H1 (cell line): ENCODE measurements around the gene NKX2-1. TPM values are rescaled to one million over a fixed set of nuclear protein-coding genes. Genes with fewer than 3 reads are reported as not detected.

ENCODE experiments used
- CTCF ChIA-PET: fragments of 300-600 bp; sonication (Branson Sonifier 250); formaldehyde crosslinking; loops from one replicate; lab custom pipeline; 2021; ENCODE audit not compliant: partially characterized antibody; lab: Charles Lee
- POLR2A ChIA-PET: fragments of 300-600 bp; sonication (Branson Sonifier 250); formaldehyde crosslinking; loops from one replicate; lab custom pipeline; 2021; ENCODE audit warnings: inconsistent platforms; ENCODE audit not compliant: partially characterized antibody; lab: Charles Lee
- DNase-seq, 2 experiments: peaks; one replicate each; pipeline versions ENCODE4 v3.0.0 to v3.0.0-alpha.2; 2010 to 2022; ENCODE audit warnings: low spot score in 2 of 2, low read depth in 1 of 2, mixed read lengths in 1 of 2
- FAIRE-seq: peaks from 2 replicates; lab custom pipeline; 2011; peaks lifted over from hg19 to GRCh38; lab: Jason Lieb, UNC
- H2AFZ ChIP-seq: 2 replicates; pipeline ENCODE4 v1.8.1; 2012; ENCODE audit warnings: low read length, inconsistent platforms
- H2AK5ac ChIP-seq: 2 replicates; pipeline ENCODE4 v1.6.1; 2013; ENCODE audit warnings: low read depth, low read length
- H2BK120ac ChIP-seq: replicated peaks from 2 replicates; pipeline ENCODE3; 2013; ENCODE audit warnings: low read depth, low read length, inconsistent platforms
- H2BK12ac ChIP-seq: 2 replicates; pipeline ENCODE4 v1.6.1; 2013; ENCODE audit warnings: low read depth, low read length
- H2BK15ac ChIP-seq: 2 replicates; pipeline ENCODE4 v1.6.1; 2013; ENCODE audit warnings: low read length
- H2BK20ac ChIP-seq: 2 replicates; pipeline ENCODE4 v1.6.1; 2013; ENCODE audit warnings: low read length
- H2BK5ac ChIP-seq: 2 replicates; pipeline ENCODE4 v1.6.1; 2013; ENCODE audit warnings: low read depth, low read length
- H3K14ac ChIP-seq: 2 replicates; pipeline ENCODE4 v1.6.1; 2013; ENCODE audit warnings: inconsistent platforms; ENCODE audit not compliant: insufficient read length
- H3K18ac ChIP-seq: 2 replicates; pipeline ENCODE4 v1.6.1; 2013; ENCODE audit warnings: low read length; ENCODE audit errors: extremely low read depth
- H3K23ac ChIP-seq: 2 replicates; pipeline ENCODE4 v1.6.1; 2013; ENCODE audit warnings: inconsistent platforms; ENCODE audit not compliant: insufficient read length
- H3K23me2 ChIP-seq: 2 replicates; pipeline ENCODE4 v1.6.1; 2013; ENCODE audit warnings: low read depth, low read length
- H3K27ac ChIP-seq: 2 replicates; pipeline ENCODE4 v1.6.1; 2011; ENCODE audit warnings: low read depth, low read length, inconsistent platforms
- H3K27me3 ChIP-seq, 4 experiments: replicated peaks in 1 of 4; 1 replicate in 1 of 4; 2 replicates in 3 of 4; pipeline versions ENCODE4 v1.6.1 to v1.8.1; 2011 to 2013; ENCODE audit warnings: low read length in 3 of 4, mild to moderate bottlenecking in 3 of 4, inconsistent platforms in 2 of 4, mixed read lengths in 2 of 4, moderate library complexity in 1 of 4; ENCODE audit not compliant: control insufficient read depth in 3 of 4, insufficient read depth in 3 of 4; ENCODE audit errors: extremely low read depth in 1 of 4
- H3K36me3 ChIP-seq, 4 experiments: 2 replicates each; pipeline versions ENCODE4 v1.6.1 to v1.8.1; 2011 to 2013; ENCODE audit warnings: mild to moderate bottlenecking in 4 of 4, low read length in 3 of 4, moderate library complexity in 2 of 4, control low read depth in 1 of 4, inconsistent platforms in 1 of 4; ENCODE audit not compliant: insufficient read depth in 4 of 4, control insufficient read depth in 2 of 4
- H3K4ac ChIP-seq: replicated peaks from 2 replicates; pipeline ENCODE3; 2013; ENCODE audit warnings: low read length, low read depth, mixed read lengths, inconsistent platforms; ENCODE audit not compliant: insufficient read length
- H3K4me1 ChIP-seq, 4 experiments: replicated peaks in 1 of 4; 1 replicate in 1 of 4; 2 replicates in 3 of 4; pipeline versions ENCODE4 v1.6.1 to v1.8.1; 2011 to 2013; ENCODE audit warnings: low read length in 3 of 4, inconsistent platforms in 2 of 4, mixed read lengths in 1 of 4; ENCODE audit not compliant: insufficient read depth in 4 of 4, control insufficient read depth in 3 of 4
- H3K4me2 ChIP-seq, 2 experiments: 2 replicates each; pipeline versions ENCODE4 v1.6.1 to v1.8.1; 2011 to 2013; ENCODE audit warnings: low read depth in 2 of 2, low read length in 2 of 2, control low read depth in 1 of 2, inconsistent platforms in 1 of 2, mild to moderate bottlenecking in 1 of 2; ENCODE audit not compliant: insufficient read depth in 1 of 2
- H3K4me3 ChIP-seq, 4 experiments: fragments of 200-600, 300-600 bp in 1 of 4; sonication (generic), shearing (Covaris generic), sonication (Bioruptor Twin) in 1 of 4; 2 replicates each; pipeline versions ENCODE4 v1.5.1 to v1.8.1; 2011 to 2016; ENCODE audit warnings: low read length in 4 of 4, low read depth in 3 of 4, control low read depth in 2 of 4, inconsistent platforms in 2 of 4, mild to moderate bottlenecking in 2 of 4, mixed read lengths in 1 of 4, moderate library complexity in 1 of 4; ENCODE audit not compliant: insufficient read depth in 2 of 4; ENCODE audit errors: extremely low read depth in 1 of 4
- H3K56ac ChIP-seq: replicated peaks from 2 replicates; pipeline ENCODE3; 2013; ENCODE audit warnings: low read depth, mild to moderate bottlenecking, mixed read lengths, low read length, inconsistent platforms; ENCODE audit not compliant: insufficient read length
- H3K79me1 ChIP-seq: 2 replicates; pipeline ENCODE4 v1.6.1; 2013; ENCODE audit warnings: low read depth, low read length, control low read depth
- H3K79me2 ChIP-seq, 2 experiments: 2 replicates each; pipeline versions ENCODE4 v1.6.1 to v1.8.1; 2012 to 2013; ENCODE audit warnings: low read length in 2 of 2, mild to moderate bottlenecking in 2 of 2, inconsistent platforms in 1 of 2; ENCODE audit not compliant: insufficient read depth in 2 of 2, control insufficient read depth in 1 of 2
- H3K9ac ChIP-seq, 4 experiments: replicated peaks in 1 of 4; 1 replicate in 1 of 4; 2 replicates in 3 of 4; pipeline versions ENCODE4 v1.6.1 to v1.8.1; 2011 to 2013; ENCODE audit warnings: low read depth in 3 of 4, low read length in 3 of 4, control low read depth in 2 of 4, mild to moderate bottlenecking in 2 of 4, moderate library complexity in 2 of 4, inconsistent platforms in 1 of 4; ENCODE audit errors: extremely low read depth in 1 of 4
- H3K9me3 ChIP-seq, 2 experiments: 2 replicates each; pipeline versions ENCODE4 v1.6.1 to v1.8.1; 2012 to 2013; ENCODE audit warnings: mild to moderate bottlenecking in 2 of 2, moderate library complexity in 2 of 2, control low read depth in 1 of 2, inconsistent platforms in 1 of 2, low read depth in 1 of 2, low read length in 1 of 2, mixed read lengths in 1 of 2; ENCODE audit not compliant: insufficient read depth in 2 of 2
- H4K20me1 ChIP-seq, 2 experiments: replicated peaks in 1 of 2; 2 replicates each; pipeline versions ENCODE3 to v1.8.1; 2011 to 2013; ENCODE audit warnings: inconsistent platforms in 2 of 2, low read length in 2 of 2, mild to moderate bottlenecking in 1 of 2; ENCODE audit not compliant: insufficient read depth in 2 of 2, control insufficient read depth in 1 of 2
- H4K5ac ChIP-seq: 2 replicates; pipeline ENCODE4 v1.6.1; 2013; ENCODE audit warnings: low read length, low read depth, mixed read lengths, inconsistent platforms; ENCODE audit not compliant: insufficient read length
- H4K8ac ChIP-seq: 2 replicates; pipeline ENCODE4 v1.8.0; 2013; ENCODE audit warnings: mild to moderate bottlenecking, moderate library complexity, low read length, inconsistent platforms; ENCODE audit not compliant: insufficient read depth; ENCODE audit errors: extremely low read depth
- H4K91ac ChIP-seq: replicated peaks from 2 replicates; pipeline ENCODE3; 2013; ENCODE audit warnings: low read length, mixed read lengths, inconsistent platforms; ENCODE audit not compliant: insufficient read length
- CEBPB ChIP-seq: IDR thresholded peaks from 2 replicates; pipeline ENCODE4 v1.6.1; 2012; ENCODE audit warnings: low read depth, low read length
- FOSL1 ChIP-seq: IDR thresholded peaks from 2 replicates; pipeline ENCODE4 v1.6.1; 2011; ENCODE audit warnings: mild to moderate bottlenecking, low read depth, low read length, moderate library complexity; ENCODE audit not compliant: insufficient read depth
- KDM1A ChIP-seq: fragments of 200-600, 300-600 bp; sonication (generic); IDR thresholded peaks from 2 replicates; pipeline ENCODE4 v1.7.1; 2016; ENCODE audit warnings: mild to moderate bottlenecking, low read length, borderline replicate concordance
- MAFK ChIP-seq: IDR thresholded peaks from 2 replicates; pipeline ENCODE4 v1.6.1; 2012; ENCODE audit warnings: low read depth, mild to moderate bottlenecking, improper control_type of control experiment, low read length
- RXRA ChIP-seq: IDR thresholded peaks from 2 replicates; pipeline ENCODE4 v1.6.1; 2011; ENCODE audit warnings: low read depth, mild to moderate bottlenecking, low read length, moderate library complexity; ENCODE audit not compliant: insufficient read depth
- WGBS, 2 experiments: shearing (Covaris generic) in 1 of 2; methylation state at CpG; one replicate each; pipeline versions ENCODE4 v1.1.6 to v1.1.7; 2013 to 2015; ENCODE audit warnings: low lambda C conversion rate in 2 of 2, mixed read lengths in 2 of 2, inconsistent platforms in 1 of 2, low coverage in 1 of 2, missing lambda C conversion rate in 1 of 2; ENCODE audit not compliant: insufficient replicate concordance in 2 of 2, insufficient coverage in 1 of 2, insufficient read length in 1 of 2; ENCODE audit errors: extremely low coverage in 1 of 2, missing lambda C conversion rate in 1 of 2; 5-methylcytosine and 5-hydroxymethylcytosine counted together
- polyA plus RNA-seq, 7 experiments: library from polyadenylated mRNA; depleted of rRNA in 3 of 7; stranded (reverse) in 5 of 7; unstranded in 2 of 7; fragments of >200 nt in 5 of 7; fragments of 200-250 nt in 2 of 7; gene quantifications; 1 replicate in 5 of 7; 2 replicates in 1 of 7; 4 replicates in 1 of 7; pipeline versions ENCODE4 v1.2.1 to v1.2.3, GENCODE V29; 2011 to 2013; ENCODE audit warnings: missing spikeins in 2 of 7, mixed read lengths in 2 of 7
- total RNA-seq: library from RNA; stranded (reverse); fragmentation: NEBNext Ultra II Directional; extraction: Animal tissue kit (Norgen Biotek cat#: 25700); gene quantifications from 2 replicates; pipeline ENCODE4 v1.2.1, GENCODE V29; 2021
- TF ChIP-seq, protein P1 (sequence below): IDR thresholded peaks from 2 replicates; pipeline ENCODE4 v1.6.1; 2012; ENCODE audit warnings: inconsistent platforms

NKX2-1 gene
- total and polyA plus RNA-seq, 2 of the 8 experiments (the other 6 are each of a cell fraction or from before 2014, with no cell fraction given) = not detected

DNA sequence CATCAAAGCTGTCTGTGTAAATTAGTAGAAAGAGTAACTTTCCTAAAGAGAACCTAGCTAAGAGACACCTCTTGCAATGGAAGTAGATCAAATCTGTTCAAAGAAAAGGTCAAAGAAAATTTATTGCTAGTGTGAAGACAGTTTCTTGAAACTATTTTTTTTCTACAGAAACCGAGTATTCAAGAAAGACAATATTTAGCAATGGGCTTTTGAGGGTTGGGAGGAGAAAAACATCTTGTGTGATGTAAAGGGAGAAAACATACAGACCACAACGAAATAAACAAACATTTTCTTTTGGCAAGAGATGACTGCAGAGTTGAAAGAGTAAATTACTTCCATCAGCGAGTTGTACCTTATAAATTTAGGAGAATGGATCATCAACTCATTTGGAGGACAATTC lies 24.4 kb downstream of the NKX2-1 start:
- no peaks in the 10 kb centered on the region for H3K9me3 ChIP-seq
- H3K27me3 ChIP-seq = peaks cover 10 to 19% (median 14%) of the 10 kb centered on the region in 4 experiments; a peak in 6 of 7 replicates
- H2AFZ ChIP-seq = no peak overlapping the region
- no peak overlapping the region for H2AK5ac ChIP-seq
- FAIRE-seq (no peak), DNase-seq (no peak)
- no peak overlapping the region for H2BK20ac ChIP-seq
- no peak overlapping the region for H4K91ac ChIP-seq
- H3K36me3 ChIP-seq = no peaks in the 10 kb centered on the region
- 25% methylated on average over 3 of the region's 3 CpGs; no CpG with 5 or more reads in 1 of the 2 experiments for WGBS, 2 experiments
- no peak overlapping the region for H2BK120ac ChIP-seq
- TF ChIP-seq FOSL1 (no peak), RXRA (no peak), KDM1A (no peak), CEBPB (no peak), MAFK (no peak)
- TF ChIP-seq, protein P1, sequence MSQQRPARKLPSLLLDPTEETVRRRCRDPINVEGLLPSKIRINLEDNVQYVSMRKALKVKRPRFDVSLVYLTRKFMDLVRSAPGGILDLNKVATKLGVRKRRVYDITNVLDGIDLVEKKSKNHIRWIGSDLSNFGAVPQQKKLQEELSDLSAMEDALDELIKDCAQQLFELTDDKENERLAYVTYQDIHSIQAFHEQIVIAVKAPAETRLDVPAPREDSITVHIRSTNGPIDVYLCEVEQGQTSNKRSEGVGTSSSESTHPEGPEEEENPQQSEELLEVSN = no peak
- no peak overlapping the region for H3K18ac ChIP-seq
- no peak overlapping the region for H3K23ac ChIP-seq
- no peak overlapping the region for H3K27ac ChIP-seq
- H2BK15ac ChIP-seq = no peak overlapping the region
- no peak overlapping the region for H3K56ac ChIP-seq
- H3K4me1 ChIP-seq = no peaks in the 10 kb centered on the region; a peak in 1 of 7 replicates
- H3K4me3 ChIP-seq = no peak overlapping the region
- ChIA-PET CTCF (interaction anchor here (0.6 to 5.1 kb wide), 6 partner anchors 28 to 391 kb away, joined by 3 to 33 read pairs (median 3); no protein-coding TSS in a partner anchor), POLR2A (no interaction called here)
- no peaks in the 10 kb centered on the region; the same call in 1 of the 2 replicates for H3K23me2 ChIP-seq
- no peaks in the 10 kb centered on the region for H4K20me1 ChIP-seq
- no peak overlapping the region for H4K8ac ChIP-seq
- H3K79me1 ChIP-seq = no peaks in the 10 kb centered on the region
- H2BK12ac ChIP-seq = no peak overlapping the region
- H3K4me2 ChIP-seq = no peak overlapping the region
- no peak overlapping the region for H4K5ac ChIP-seq
- H3K14ac ChIP-seq = no peak overlapping the region
- H2BK5ac ChIP-seq = no peak overlapping the region
- no peak overlapping the region for H3K4ac ChIP-seq
- H3K79me2 ChIP-seq = no peaks in the 10 kb centered on the region
- no peak overlapping the region for H3K9ac ChIP-seq
